HG03103 (cell line): Measurements from ENCODE around the gene ZFP36.
"Not testable (repeated sequence)": the region's sequence is repeated elsewhere in the genome, so short reads cannot be mapped to it uniquely, and the experiment has no call there.

Source experiments
- ATAC-seq: cut with Tn5 transposase; IDR thresholded peaks from one replicate; pipeline ENCODE4 v1.9.1; 2021; ENCODE audit warnings: low read depth; ENCODE audit not compliant: unreplicated experiment

Gene ZFP36

GRCh38 chr19:39406656-39407409 lies at the start of gene ZFP36:
ZFP36 (plus strand) TSS chr19:39406847; CDS start chr19:39406905, 58 bp downstream.
- ATAC-seq: no peak

- ATAC-seq: no peak
Measured at GRCh38 chr19:39359026-39359425, 47.6 kb upstream of the ZFP36 start.

- no peak for ATAC-seq
Measured at GRCh38 chr19:39360599-39360998, 46.0 kb upstream of the ZFP36 start.

DNA sequence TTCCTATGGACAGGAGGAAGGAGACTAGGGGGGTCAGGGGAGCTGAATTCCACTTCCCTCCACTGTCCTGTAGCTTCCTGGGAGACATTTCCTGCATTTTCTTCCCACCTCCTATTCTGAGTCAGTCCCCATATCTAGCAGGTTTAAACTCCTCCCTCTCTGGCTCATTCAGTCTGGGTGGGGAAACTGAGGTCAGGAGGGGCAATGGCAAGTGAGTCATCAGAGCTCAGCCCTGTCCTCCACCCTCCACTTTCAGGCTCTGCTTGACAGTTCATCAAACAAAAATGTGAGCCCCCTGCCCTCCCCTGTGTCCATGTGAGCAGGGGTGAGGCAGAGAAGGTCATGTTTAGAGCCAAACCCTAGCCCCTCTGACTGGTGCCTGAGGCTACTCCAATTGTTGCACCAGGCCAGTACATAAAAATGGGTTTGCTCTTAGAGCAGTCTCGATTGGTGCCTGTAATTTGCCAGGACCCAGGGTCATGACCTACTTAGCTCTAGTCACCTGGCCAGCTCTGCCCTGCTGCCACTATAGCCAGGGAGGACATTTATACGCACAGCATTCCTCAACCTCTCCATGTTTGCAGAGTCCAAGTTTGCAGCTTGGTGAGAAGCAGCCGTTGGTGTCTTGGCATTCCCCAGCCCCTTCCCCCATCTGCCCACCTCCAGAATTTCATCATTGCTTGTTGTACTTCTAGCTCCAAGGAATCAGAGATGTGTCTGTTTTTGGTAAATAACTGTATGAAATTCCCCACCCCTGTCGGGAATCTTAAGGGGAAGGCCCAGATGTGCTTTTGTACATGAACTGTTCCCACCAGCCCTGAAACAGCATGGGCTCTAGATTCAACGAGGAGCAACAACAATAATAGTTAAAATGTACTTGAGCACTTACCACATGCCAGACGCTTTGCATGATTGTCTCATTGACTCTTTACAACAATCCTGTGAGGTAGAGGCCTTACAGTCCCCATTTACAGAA lies 43.7 kb upstream of the ZFP36 start:
- no peak for ATAC-seq

GRCh38 chr19:39363901-39364457 lies 42.7 kb upstream of the ZFP36 start:
- ATAC-seq: no peak

- ATAC-seq: no peak
Measured at GRCh38 chr19:39365531-39365930, 41.1 kb upstream of the ZFP36 start.

GRCh38 chr19:39369200-39369599 lies 37.4 kb upstream of the ZFP36 start:
- ATAC-seq: no peak

DNA sequence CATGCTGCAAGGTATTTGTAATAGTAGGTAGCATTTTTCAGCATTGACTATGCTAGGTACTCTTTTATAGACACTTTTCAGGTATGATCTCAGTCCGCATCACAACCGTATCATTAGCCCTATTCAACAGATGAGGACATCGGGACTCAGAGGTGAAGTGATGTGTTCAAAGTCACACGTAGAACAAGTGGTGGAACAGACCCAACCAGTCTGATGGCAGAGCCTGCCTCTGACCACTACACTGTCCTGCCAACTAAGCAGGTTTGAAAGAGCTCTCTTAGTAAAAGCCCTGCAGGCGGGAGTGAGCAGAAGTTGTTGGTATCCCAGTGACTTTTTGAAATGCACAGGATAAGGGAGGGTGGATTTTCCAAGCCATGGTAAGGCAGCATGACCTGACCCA lies 35.9 kb upstream of the ZFP36 start:
- no peak for ATAC-seq

GRCh38 chr19:39372047-39372802 lies 34.4 kb upstream of the ZFP36 start:
- ATAC-seq: no peak

GRCh38 chr19:39372941-39373340 lies 33.7 kb upstream of the ZFP36 start:
- no peak for ATAC-seq

- no peak for ATAC-seq
Measured at GRCh38 chr19:39375929-39376328, 30.7 kb upstream of the ZFP36 start.

- ATAC-seq: no peak
Measured at GRCh38 chr19:39377373-39378362, 29.0 kb upstream of the ZFP36 start.

- not testable (repeated sequence) for ATAC-seq
Measured at GRCh38 chr19:39379366-39379765, 27.3 kb upstream of the ZFP36 start.

GRCh38 chr19:39379865-39380396 lies 26.7 kb upstream of the ZFP36 start:
- ATAC-seq: no peak

GRCh38 chr19:39380521-39381502 lies 25.8 kb upstream of the ZFP36 start:
- ATAC-seq: no peak

GRCh38 chr19:39381910-39382611 lies 24.6 kb upstream of the ZFP36 start:
- no peak for ATAC-seq
